IMR-90 (cell line): ENCODE measurements around the gene REPS2.

Source experiments
- BHLHE40 ChIP-seq: fragments of 150-350 bp; IDR thresholded peaks from 2 replicates; pipeline ENCODE4 v1.6.1; 2016; ENCODE audit warnings: mild to moderate bottlenecking, low read depth, low read length
- CHD1 ChIP-seq: IDR thresholded peaks from 2 replicates; pipeline ENCODE4 v1.6.1; 2012; ENCODE audit warnings: low read depth, low read length, improper control_type of control experiment
- MAFK ChIP-seq: IDR thresholded peaks from 2 replicates; pipeline ENCODE4 v1.6.1; 2012; ENCODE audit warnings: low read depth, low read length, improper control_type of control experiment
- POLR2A ChIP-seq: IDR thresholded peaks from 2 replicates; pipeline ENCODE4 v1.6.1; 2012; ENCODE audit warnings: mild to moderate bottlenecking, low read depth, low read length
- RCOR1 ChIP-seq: IDR thresholded peaks from 2 replicates; pipeline ENCODE4 v1.6.1; 2012; ENCODE audit warnings: mild to moderate bottlenecking, low read length, improper control_type of control experiment; ENCODE audit not compliant: insufficient replicate concordance
- RFX5 ChIP-seq: IDR thresholded peaks from 2 replicates; pipeline ENCODE4 v1.8.0; 2012; ENCODE audit warnings: low read depth, mild to moderate bottlenecking, low read length, moderate library complexity
- SMC3 ChIP-seq: fragments of 150-350 bp; IDR thresholded peaks from 2 replicates; pipeline ENCODE4 v1.6.1; 2016; ENCODE audit warnings: low read depth, mild to moderate bottlenecking, antibody characterized with exemption, low read length, moderate library complexity
- TF ChIP-seq, protein P1 (sequence below): conservative IDR thresholded peaks from 2 replicates; pipeline ENCODE4 v1.5.1; 2012; ENCODE audit warnings: mild to moderate bottlenecking, low read depth, low read length, improper control_type of control experiment
- TF ChIP-seq, protein P2 (sequence below): fragments of 150-350 bp; IDR thresholded peaks from 2 replicates; pipeline ENCODE4 v1.6.1; 2016; ENCODE audit warnings: low read depth, mild to moderate bottlenecking, low read length, moderate library complexity, borderline replicate concordance

DNA sequence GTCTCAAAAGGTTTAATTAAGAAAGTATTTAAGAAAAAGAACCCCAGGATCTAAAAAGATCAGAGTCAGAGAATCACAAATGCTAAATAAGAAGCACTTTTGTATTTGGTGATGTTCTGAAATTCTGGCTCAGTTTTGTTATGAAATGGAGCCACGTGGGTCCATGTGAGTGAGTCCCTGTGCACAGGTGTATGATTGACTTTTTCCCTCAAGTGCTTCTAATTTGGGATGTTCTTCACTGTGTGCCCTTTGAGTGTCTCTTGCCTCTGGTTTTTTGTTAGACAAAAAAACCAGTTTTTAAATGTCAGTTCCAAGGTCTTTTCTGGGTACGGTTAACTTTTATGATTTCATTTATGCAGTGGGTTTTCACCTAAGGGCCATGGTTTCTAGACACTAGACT is 44.4 kb downstream of the REPS2 start:
- no peak for TF ChIP-seq SMC3
- TF ChIP-seq, protein P1, sequence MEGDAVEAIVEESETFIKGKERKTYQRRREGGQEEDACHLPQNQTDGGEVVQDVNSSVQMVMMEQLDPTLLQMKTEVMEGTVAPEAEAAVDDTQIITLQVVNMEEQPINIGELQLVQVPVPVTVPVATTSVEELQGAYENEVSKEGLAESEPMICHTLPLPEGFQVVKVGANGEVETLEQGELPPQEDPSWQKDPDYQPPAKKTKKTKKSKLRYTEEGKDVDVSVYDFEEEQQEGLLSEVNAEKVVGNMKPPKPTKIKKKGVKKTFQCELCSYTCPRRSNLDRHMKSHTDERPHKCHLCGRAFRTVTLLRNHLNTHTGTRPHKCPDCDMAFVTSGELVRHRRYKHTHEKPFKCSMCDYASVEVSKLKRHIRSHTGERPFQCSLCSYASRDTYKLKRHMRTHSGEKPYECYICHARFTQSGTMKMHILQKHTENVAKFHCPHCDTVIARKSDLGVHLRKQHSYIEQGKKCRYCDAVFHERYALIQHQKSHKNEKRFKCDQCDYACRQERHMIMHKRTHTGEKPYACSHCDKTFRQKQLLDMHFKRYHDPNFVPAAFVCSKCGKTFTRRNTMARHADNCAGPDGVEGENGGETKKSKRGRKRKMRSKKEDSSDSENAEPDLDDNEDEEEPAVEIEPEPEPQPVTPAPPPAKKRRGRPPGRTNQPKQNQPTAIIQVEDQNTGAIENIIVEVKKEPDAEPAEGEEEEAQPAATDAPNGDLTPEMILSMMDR, result no peak
- no peak for TF ChIP-seq POLR2A
- TF ChIP-seq CHD1, result no peak
- TF ChIP-seq RCOR1, result no peak
- TF ChIP-seq BHLHE40, result no peak
- no peak for TF ChIP-seq RFX5
- TF ChIP-seq, protein P2, sequence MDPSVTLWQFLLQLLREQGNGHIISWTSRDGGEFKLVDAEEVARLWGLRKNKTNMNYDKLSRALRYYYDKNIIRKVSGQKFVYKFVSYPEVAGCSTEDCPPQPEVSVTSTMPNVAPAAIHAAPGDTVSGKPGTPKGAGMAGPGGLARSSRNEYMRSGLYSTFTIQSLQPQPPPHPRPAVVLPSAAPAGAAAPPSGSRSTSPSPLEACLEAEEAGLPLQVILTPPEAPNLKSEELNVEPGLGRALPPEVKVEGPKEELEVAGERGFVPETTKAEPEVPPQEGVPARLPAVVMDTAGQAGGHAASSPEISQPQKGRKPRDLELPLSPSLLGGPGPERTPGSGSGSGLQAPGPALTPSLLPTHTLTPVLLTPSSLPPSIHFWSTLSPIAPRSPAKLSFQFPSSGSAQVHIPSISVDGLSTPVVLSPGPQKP, result no peak
- TF ChIP-seq MAFK, result no peak
